GM23338 (cell line): ENCODE data around the gene VEZT.

Experiments
- CREB1 ChIP-seq: fragments of 250-450 bp; sonication (Bioruptor Pico); IDR thresholded peaks from 2 replicates; pipeline ENCODE4 v1.5.0; 2020; ENCODE audit warnings: low read depth, mild to moderate bottlenecking, moderate library complexity
- EZH2 ChIP-seq: fragments of 200-600 bp; sonication (generic); IDR thresholded peaks from one replicate; pipeline ENCODE4 v1.8.0; 2017; ENCODE audit warnings: antibody characterized with exemption, mild to moderate bottlenecking, low read depth; ENCODE audit not compliant: unreplicated experiment
- EZH2phosphoT487 ChIP-seq: fragments of 200-600 bp; sonication (generic); IDR thresholded peaks from one replicate; pipeline ENCODE4 v1.8.1; 2018; ENCODE audit warnings: antibody characterized with exemption; ENCODE audit not compliant: unreplicated experiment
- POLR2AphosphoS5 ChIP-seq: IDR thresholded peaks from 2 replicates; pipeline ENCODE4 v1.6.1; 2016; ENCODE audit warnings: antibody characterized with exemption, low read depth
- TF ChIP-seq, protein P1 (sequence below), 2 experiments: fragments of 200-600 bp in 1 of 2; sonication (generic) in 1 of 2; conservative IDR thresholded peaks; 2 replicates each; pipeline versions ENCODE4 v1.5.1 to v1.6.1; 2016 to 2017; ENCODE audit warnings: antibody characterized with exemption in 2 of 2, low read depth in 2 of 2, mild to moderate bottlenecking in 2 of 2, moderate library complexity in 1 of 2
- TF ChIP-seq, protein P2 (sequence below): IDR thresholded peaks from one replicate; pipeline ENCODE4 v1.6.1; 2018; ENCODE audit warnings: antibody characterized with exemption; ENCODE audit not compliant: unreplicated experiment

GRCh38 chr12:95220726-95221125, 3.1 kb downstream of the VEZT start:
- TF ChIP-seq, protein P1, sequence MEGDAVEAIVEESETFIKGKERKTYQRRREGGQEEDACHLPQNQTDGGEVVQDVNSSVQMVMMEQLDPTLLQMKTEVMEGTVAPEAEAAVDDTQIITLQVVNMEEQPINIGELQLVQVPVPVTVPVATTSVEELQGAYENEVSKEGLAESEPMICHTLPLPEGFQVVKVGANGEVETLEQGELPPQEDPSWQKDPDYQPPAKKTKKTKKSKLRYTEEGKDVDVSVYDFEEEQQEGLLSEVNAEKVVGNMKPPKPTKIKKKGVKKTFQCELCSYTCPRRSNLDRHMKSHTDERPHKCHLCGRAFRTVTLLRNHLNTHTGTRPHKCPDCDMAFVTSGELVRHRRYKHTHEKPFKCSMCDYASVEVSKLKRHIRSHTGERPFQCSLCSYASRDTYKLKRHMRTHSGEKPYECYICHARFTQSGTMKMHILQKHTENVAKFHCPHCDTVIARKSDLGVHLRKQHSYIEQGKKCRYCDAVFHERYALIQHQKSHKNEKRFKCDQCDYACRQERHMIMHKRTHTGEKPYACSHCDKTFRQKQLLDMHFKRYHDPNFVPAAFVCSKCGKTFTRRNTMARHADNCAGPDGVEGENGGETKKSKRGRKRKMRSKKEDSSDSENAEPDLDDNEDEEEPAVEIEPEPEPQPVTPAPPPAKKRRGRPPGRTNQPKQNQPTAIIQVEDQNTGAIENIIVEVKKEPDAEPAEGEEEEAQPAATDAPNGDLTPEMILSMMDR (conservative IDR thresholded peaks at IDR 0.05; ENCODE audit: low read depth in 2 of 2): no peak
- TF ChIP-seq POLR2AphosphoS5: no peak
- TF ChIP-seq, protein P2, sequence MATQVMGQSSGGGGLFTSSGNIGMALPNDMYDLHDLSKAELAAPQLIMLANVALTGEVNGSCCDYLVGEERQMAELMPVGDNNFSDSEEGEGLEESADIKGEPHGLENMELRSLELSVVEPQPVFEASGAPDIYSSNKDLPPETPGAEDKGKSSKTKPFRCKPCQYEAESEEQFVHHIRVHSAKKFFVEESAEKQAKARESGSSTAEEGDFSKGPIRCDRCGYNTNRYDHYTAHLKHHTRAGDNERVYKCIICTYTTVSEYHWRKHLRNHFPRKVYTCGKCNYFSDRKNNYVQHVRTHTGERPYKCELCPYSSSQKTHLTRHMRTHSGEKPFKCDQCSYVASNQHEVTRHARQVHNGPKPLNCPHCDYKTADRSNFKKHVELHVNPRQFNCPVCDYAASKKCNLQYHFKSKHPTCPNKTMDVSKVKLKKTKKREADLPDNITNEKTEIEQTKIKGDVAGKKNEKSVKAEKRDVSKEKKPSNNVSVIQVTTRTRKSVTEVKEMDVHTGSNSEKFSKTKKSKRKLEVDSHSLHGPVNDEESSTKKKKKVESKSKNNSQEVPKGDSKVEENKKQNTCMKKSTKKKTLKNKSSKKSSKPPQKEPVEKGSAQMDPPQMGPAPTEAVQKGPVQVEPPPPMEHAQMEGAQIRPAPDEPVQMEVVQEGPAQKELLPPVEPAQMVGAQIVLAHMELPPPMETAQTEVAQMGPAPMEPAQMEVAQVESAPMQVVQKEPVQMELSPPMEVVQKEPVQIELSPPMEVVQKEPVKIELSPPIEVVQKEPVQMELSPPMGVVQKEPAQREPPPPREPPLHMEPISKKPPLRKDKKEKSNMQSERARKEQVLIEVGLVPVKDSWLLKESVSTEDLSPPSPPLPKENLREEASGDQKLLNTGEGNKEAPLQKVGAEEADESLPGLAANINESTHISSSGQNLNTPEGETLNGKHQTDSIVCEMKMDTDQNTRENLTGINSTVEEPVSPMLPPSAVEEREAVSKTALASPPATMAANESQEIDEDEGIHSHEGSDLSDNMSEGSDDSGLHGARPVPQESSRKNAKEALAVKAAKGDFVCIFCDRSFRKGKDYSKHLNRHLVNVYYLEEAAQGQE: no peak
- TF ChIP-seq CREB1 (CRISPR knock-in tag): no peak
- no peak for TF ChIP-seq EZH2phosphoT487
- no peak for TF ChIP-seq EZH2
